SK-N-SH (cell line): Measurements from ENCODE around the gene IL3. TPM values are rescaled to one million over a fixed set of nuclear protein-coding genes. Genes with fewer than 3 reads are reported as not detected.
A peak's percentile ranks its signal among the peaks of the same experiment; 100 is the strongest.

Experiments
- CTCF ChIA-PET: fragments of 300-600, 350-600 bp; formaldehyde crosslinking; extraction: SDS; loops from one replicate; lab custom pipeline; 2021; lab: Yijun Ruan, JAX
- POLR2A ChIA-PET: fragments of 350-600 bp; sonication (Branson Sonifier 250); formaldehyde crosslinking; extraction: SDS; loops from one replicate; lab custom pipeline; 2020; ENCODE audit warnings: antibody characterized with exemption, inconsistent platforms; lab: Yijun Ruan, JAX
- DNase-seq: peaks from one replicate; pipeline ENCODE4 v3.0.0; 2012
- H2AFZ ChIP-seq: fragments of 200-600 bp; sonication (generic); 2 replicates; pipeline ENCODE4 v1.8.1; 2016; ENCODE audit warnings: antibody characterized with exemption, mild to moderate bottlenecking, low read depth
- H3F3A ChIP-seq: fragments of 200-600 bp; sonication (generic); replicated peaks from 2 replicates; pipeline ENCODE3; 2016; ENCODE audit warnings: antibody characterized with exemption, mild to moderate bottlenecking; ENCODE audit not compliant: insufficient read depth
- H3K27ac ChIP-seq, 2 experiments: fragments of 200-500 bp in 1 of 2; fragments of 200-600 bp in 1 of 2; sonication (Bioruptor generic) in 1 of 2; sonication (generic), shearing (Covaris generic) in 1 of 2; 2 replicates each; pipeline versions ENCODE4 v1.5.1 to v1.6.1; 2014 to 2016; ENCODE audit warnings: low read depth in 2 of 2, inconsistent platforms in 1 of 2, low read length in 1 of 2, mild to moderate bottlenecking in 1 of 2, mixed read lengths in 1 of 2
- H3K27me3 ChIP-seq: fragments of 200-600 bp; sonication (generic), shearing (Covaris generic); 2 replicates; pipeline ENCODE4 v1.6.1; 2016; ENCODE audit warnings: mixed run types; ENCODE audit not compliant: insufficient read depth
- H3K36me3 ChIP-seq, 2 experiments: fragments of 200-500 bp in 1 of 2; fragments of 200-600 bp in 1 of 2; sonication (Bioruptor generic) in 1 of 2; sonication (generic) in 1 of 2; replicated peaks in 1 of 2; 2 replicates each; pipeline versions ENCODE3 to v1.5.1; 2014 to 2016; ENCODE audit warnings: low read length in 1 of 2, mild to moderate bottlenecking in 1 of 2; ENCODE audit not compliant: insufficient read depth in 2 of 2, control insufficient read depth in 1 of 2
- H3K4me1 ChIP-seq, 2 experiments: fragments of 200-500 bp in 1 of 2; fragments of 200-600 bp in 1 of 2; sonication (Bioruptor generic) in 1 of 2; sonication (generic), shearing (Covaris generic) in 1 of 2; 2 replicates each; pipeline versions ENCODE4 v1.5.1 to v1.6.1; 2014 to 2016; ENCODE audit warnings: low read depth in 1 of 2, low read length in 1 of 2, mixed run types in 1 of 2; ENCODE audit not compliant: insufficient read depth in 2 of 2, control insufficient read depth in 1 of 2
- H3K4me2 ChIP-seq: fragments of 200-600 bp; sonication (generic), shearing (Covaris generic); 2 replicates; pipeline ENCODE4 v1.6.1; 2017; ENCODE audit warnings: mixed run types
- H3K4me3 ChIP-seq, 2 experiments: fragments of 200-500 bp in 1 of 2; fragments of 200-600 bp in 1 of 2; sonication (Bioruptor generic) in 1 of 2; sonication (generic), shearing (Covaris generic) in 1 of 2; 2 replicates each; pipeline versions ENCODE4 v1.5.1 to v1.8.1; 2014 to 2016; ENCODE audit warnings: low read depth in 2 of 2, inconsistent platforms in 1 of 2, low read length in 1 of 2, mild to moderate bottlenecking in 1 of 2, mixed read lengths in 1 of 2, moderate library complexity in 1 of 2
- H3K79me2 ChIP-seq: fragments of 200-600 bp; sonication (generic); 2 replicates; pipeline ENCODE4 v1.8.1; 2017; ENCODE audit warnings: mild to moderate bottlenecking; ENCODE audit not compliant: insufficient read depth
- H3K9ac ChIP-seq: fragments of 200-600 bp; sonication (generic); 2 replicates; pipeline ENCODE4 v1.6.1; 2017; ENCODE audit warnings: mixed run types
- H3K9me2 ChIP-seq: fragments of 200-600 bp; sonication (generic); 2 replicates; pipeline ENCODE4 v1.6.1; 2017; ENCODE audit warnings: mixed run types
- H3K9me3 ChIP-seq: fragments of 200-600 bp; sonication (generic); 2 replicates; pipeline ENCODE4 v1.6.1; 2017; ENCODE audit warnings: mixed run types, mild to moderate bottlenecking, moderate library complexity
- H4K20me1 ChIP-seq: fragments of 200-600 bp; sonication (generic); 2 replicates; pipeline ENCODE4 v1.6.1; 2017; ENCODE audit warnings: mild to moderate bottlenecking, mixed run types; ENCODE audit not compliant: insufficient read depth
- CHD2 ChIP-seq: fragments of 150-350 bp; IDR thresholded peaks from 2 replicates; pipeline ENCODE4 v1.6.1; 2018; ENCODE audit warnings: low read length; ENCODE audit not compliant: partially characterized antibody
- EP300 ChIP-seq, 2 experiments: IDR thresholded peaks; 2 replicates each; pipeline versions ENCODE4 v1.4.0 to v1.6.1; 2012; ENCODE audit warnings: borderline replicate concordance in 1 of 2, low read depth in 1 of 2, low read length in 1 of 2
- FOSL2 ChIP-seq: IDR thresholded peaks from 2 replicates; pipeline ENCODE4 v1.4.0; 2012; ENCODE audit warnings: low read depth, mild to moderate bottlenecking, moderate library complexity, borderline replicate concordance
- GABPA ChIP-seq: IDR thresholded peaks from 2 replicates; pipeline ENCODE4 v1.4.0; 2012; ENCODE audit warnings: low read depth, mild to moderate bottlenecking
- JUND ChIP-seq: IDR thresholded peaks from 2 replicates; pipeline ENCODE4 v1.4.0; 2012
- MXI1 ChIP-seq: IDR thresholded peaks from 2 replicates; pipeline ENCODE4 v1.6.1; 2012; ENCODE audit warnings: mild to moderate bottlenecking, low read depth, low read length, improper control_type of control experiment
- RCOR1 ChIP-seq: fragments of 150-350 bp; IDR thresholded peaks from 2 replicates; pipeline ENCODE4 v1.6.1; 2017; ENCODE audit warnings: antibody characterized with exemption, low read length
- RXRA ChIP-seq: IDR thresholded peaks from 2 replicates; pipeline ENCODE4 v1.4.0; 2012; ENCODE audit warnings: low read depth, mild to moderate bottlenecking, borderline replicate concordance
- SMC3 ChIP-seq: IDR thresholded peaks from 2 replicates; pipeline ENCODE4 v1.6.1; 2012; ENCODE audit warnings: low read depth, low read length, improper control_type of control experiment
- TAF1 ChIP-seq: IDR thresholded peaks from 2 replicates; pipeline ENCODE4 v1.6.1; 2012; ENCODE audit warnings: low read depth, mild to moderate bottlenecking, low read length, moderate library complexity, borderline replicate concordance
- TEAD4 ChIP-seq: IDR thresholded peaks from 2 replicates; pipeline ENCODE4 v1.4.0; 2012; ENCODE audit warnings: mild to moderate bottlenecking, borderline replicate concordance; ENCODE audit not compliant: insufficient read depth
- WGBS: methylation state at CpG from one replicate; pipeline ENCODE4 v1.1.6; 2017; ENCODE audit warnings: low lambda C conversion rate; 5-methylcytosine and 5-hydroxymethylcytosine counted together
- polyA plus RNA-seq, 3 experiments: library from polyadenylated mRNA; depleted of rRNA; stranded (reverse); fragments of >200 nt; gene quantifications; 2 replicates each; pipeline ENCODE4 v1.2.3, GENCODE V29; 2012
- TF ChIP-seq, protein P1 (sequence below): fragments of 200-600 bp; sonication (generic); IDR thresholded peaks from 2 replicates; pipeline ENCODE4 v1.6.1; 2017; ENCODE audit warnings: antibody characterized with exemption, mild to moderate bottlenecking, moderate library complexity
- TF ChIP-seq, protein P2 (sequence below): IDR thresholded peaks from 2 replicates; pipeline ENCODE4 v1.6.1; 2012; ENCODE audit warnings: mild to moderate bottlenecking, low read depth, low read length, moderate library complexity

IL3 gene
- polyA plus RNA-seq, 1 of the 3 experiments (the other 2 are of a cell fraction), result not detected

DNA sequence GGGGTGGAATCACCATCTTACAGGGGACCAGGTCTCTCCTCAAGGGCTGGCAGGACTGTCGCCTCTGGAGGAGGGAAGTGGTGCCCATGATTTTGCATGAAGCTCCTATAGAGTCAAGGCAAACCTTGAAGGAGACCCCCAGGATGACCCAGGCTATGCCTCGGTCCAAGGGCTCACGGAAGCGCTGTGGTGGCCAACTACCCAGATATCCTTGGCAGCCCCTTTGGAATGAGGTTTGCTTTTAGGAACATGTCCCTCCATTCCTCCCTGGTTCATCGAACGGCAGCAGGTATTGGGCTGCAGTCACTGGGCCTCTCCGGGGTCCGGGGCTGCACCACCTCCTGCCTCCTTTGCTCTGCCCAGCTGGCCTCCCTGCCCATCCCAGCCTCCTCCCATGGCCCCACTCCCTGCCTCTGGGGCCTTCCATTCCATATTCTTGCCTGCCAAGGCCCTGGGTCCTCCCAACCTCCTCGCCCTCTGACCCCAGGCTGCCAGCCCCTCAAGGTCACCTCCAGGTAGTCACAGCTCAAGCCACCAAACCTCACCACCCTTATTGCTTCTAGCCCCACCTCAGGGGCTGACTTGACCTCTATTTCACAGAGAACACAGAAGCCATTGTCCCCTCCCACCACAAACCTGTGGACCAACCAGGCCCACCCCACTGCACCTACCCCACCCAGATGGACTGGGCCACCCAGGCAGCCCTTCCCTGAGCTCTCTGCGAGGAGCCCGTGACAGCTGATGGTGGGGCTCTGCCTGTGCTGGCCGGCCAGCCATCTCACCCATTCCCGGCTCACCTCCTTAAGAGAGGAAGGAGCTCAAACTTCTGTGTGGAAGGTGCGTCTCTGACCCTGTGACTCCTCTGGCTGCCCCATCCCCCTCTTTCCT is 3.6 kb upstream of the IL3 start:
- H3K79me2 ChIP-seq, result no peaks in the 10 kb centered on the region
- TF ChIP-seq JUND, result no peak
- no peak for TF ChIP-seq RXRA
- no peak for TF ChIP-seq FOSL2
- TF ChIP-seq TAF1, result no peak
- no peak for TF ChIP-seq MXI1
- TF ChIP-seq RCOR1, result no peak
- TF ChIP-seq GABPA, result no peak
- no peak for TF ChIP-seq CHD2
- TF ChIP-seq SMC3, result no peak
- TF ChIP-seq, protein P1, sequence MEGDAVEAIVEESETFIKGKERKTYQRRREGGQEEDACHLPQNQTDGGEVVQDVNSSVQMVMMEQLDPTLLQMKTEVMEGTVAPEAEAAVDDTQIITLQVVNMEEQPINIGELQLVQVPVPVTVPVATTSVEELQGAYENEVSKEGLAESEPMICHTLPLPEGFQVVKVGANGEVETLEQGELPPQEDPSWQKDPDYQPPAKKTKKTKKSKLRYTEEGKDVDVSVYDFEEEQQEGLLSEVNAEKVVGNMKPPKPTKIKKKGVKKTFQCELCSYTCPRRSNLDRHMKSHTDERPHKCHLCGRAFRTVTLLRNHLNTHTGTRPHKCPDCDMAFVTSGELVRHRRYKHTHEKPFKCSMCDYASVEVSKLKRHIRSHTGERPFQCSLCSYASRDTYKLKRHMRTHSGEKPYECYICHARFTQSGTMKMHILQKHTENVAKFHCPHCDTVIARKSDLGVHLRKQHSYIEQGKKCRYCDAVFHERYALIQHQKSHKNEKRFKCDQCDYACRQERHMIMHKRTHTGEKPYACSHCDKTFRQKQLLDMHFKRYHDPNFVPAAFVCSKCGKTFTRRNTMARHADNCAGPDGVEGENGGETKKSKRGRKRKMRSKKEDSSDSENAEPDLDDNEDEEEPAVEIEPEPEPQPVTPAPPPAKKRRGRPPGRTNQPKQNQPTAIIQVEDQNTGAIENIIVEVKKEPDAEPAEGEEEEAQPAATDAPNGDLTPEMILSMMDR, result no peak
- TF ChIP-seq, protein P2, sequence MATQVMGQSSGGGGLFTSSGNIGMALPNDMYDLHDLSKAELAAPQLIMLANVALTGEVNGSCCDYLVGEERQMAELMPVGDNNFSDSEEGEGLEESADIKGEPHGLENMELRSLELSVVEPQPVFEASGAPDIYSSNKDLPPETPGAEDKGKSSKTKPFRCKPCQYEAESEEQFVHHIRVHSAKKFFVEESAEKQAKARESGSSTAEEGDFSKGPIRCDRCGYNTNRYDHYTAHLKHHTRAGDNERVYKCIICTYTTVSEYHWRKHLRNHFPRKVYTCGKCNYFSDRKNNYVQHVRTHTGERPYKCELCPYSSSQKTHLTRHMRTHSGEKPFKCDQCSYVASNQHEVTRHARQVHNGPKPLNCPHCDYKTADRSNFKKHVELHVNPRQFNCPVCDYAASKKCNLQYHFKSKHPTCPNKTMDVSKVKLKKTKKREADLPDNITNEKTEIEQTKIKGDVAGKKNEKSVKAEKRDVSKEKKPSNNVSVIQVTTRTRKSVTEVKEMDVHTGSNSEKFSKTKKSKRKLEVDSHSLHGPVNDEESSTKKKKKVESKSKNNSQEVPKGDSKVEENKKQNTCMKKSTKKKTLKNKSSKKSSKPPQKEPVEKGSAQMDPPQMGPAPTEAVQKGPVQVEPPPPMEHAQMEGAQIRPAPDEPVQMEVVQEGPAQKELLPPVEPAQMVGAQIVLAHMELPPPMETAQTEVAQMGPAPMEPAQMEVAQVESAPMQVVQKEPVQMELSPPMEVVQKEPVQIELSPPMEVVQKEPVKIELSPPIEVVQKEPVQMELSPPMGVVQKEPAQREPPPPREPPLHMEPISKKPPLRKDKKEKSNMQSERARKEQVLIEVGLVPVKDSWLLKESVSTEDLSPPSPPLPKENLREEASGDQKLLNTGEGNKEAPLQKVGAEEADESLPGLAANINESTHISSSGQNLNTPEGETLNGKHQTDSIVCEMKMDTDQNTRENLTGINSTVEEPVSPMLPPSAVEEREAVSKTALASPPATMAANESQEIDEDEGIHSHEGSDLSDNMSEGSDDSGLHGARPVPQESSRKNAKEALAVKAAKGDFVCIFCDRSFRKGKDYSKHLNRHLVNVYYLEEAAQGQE, result no peak
- no peak for TF ChIP-seq TEAD4
- TF ChIP-seq EP300 (IDR thresholded peaks at IDR 0.05; ENCODE audit: borderline replicate concordance in 1 of 2, low read depth in 1 of 2, low read length in 1 of 2), result no peak
- no peaks in the 10 kb centered on the region for H3K9me2 ChIP-seq
- H3K4me3 ChIP-seq, result no peak overlapping the region
- no peaks in the 10 kb centered on the region for H3K9me3 ChIP-seq
- no peaks in the 10 kb centered on the region; the same call in 1 of the 2 replicates for H3K27me3 ChIP-seq
- peak; percentile 5 for DNase-seq
- H3K27ac ChIP-seq, result no peak overlapping the region
- WGBS, result 81% methylated on average over 8 of the region's 14 CpGs
- H3K4me2 ChIP-seq, result no peak overlapping the region
- no peaks in the 10 kb centered on the region for H4K20me1 ChIP-seq
- H3K9ac ChIP-seq, result no peak overlapping the region
- H2AFZ ChIP-seq, result no peak overlapping the region
- H3F3A ChIP-seq, result no peaks in the 10 kb centered on the region
- POLR2A ChIA-PET, result no interaction called here
- H3K36me3 ChIP-seq, result no peaks in the 10 kb centered on the region
- CTCF ChIA-PET, result interaction anchor here (0.6 to 1.6 kb wide), 5 partner anchors 9 to 679 kb away, joined by 3 to 7 read pairs (median 3); no protein-coding TSS in a partner anchor
- no peaks in the 10 kb centered on the region for H3K4me1 ChIP-seq
